COLO668 (cell line): ENCODE results near the gene CHID1.
A peak's percentile ranks its signal among the peaks of the same experiment; 100 is the strongest.

Experiments
- DNase-seq: peaks from one replicate; lab custom pipeline; 2025; ENCODE audit not compliant: unreplicated experiment; lab: John Stamatoyannopoulos, UW

Gene CHID1

DNA sequence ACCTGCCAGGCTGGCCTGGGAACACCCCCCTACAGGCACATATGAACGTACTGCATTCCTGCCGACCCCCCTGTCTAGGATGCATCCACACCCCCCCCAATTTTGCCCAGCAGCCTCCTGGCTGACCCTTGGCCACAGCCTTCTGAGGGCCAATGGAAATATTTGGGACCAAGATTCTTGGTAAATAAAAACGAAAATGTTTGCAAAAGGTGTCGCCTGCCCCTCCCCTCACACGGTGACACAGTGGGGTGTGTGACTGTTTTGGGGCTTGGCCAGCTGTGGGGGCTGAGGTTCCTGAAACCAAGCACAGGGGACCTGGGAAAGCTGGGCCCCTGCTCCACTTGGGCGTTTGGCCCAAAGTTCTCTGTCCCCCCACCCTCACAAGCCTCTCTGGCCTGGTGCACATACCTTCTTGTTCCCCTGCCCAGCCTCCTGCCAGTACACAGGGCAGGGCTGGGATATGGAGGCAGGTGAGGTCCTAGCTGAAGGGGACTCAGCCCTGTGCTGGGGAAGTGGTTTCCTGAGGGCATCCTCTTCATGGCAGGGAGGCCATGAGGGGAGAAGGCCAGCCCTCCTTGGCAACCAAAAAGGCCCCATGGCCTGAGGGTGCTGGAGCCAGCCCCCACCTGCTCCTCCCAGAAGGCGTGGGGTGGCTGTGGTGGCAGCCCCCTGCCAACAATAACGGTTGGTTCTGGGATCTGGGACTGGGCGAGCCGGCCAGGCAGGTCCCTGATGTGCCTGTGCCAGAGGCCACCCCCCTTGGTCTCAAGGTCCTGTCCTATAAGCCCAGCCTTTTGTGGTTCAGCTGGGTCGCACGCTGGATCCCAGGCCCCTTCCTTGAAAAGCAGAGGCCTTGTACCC is 85.0 kb downstream of the CHID1 start:
- no peak for DNase-seq

DNA sequence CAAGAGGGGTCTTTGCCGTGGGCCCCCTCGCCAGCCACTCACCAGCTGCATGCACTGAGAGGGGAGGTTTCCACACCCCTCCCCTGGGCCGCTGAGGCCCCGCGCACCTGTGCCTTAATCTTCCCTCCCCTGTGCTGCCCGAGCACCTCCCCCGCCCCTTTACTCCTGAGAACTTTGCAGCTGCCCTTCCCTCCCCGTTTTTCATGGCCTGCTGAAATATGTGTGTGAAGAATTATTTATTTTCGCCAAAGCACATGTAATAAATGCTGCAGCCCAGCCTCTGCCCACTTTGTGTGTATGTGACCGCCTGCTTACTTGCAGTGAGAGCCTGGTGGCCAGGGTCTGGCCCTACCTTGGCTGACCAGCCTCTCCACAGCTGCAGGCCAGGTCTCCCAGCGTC is 85.7 kb downstream of the CHID1 start:
- DNase-seq, result peak; percentile 46

DNA sequence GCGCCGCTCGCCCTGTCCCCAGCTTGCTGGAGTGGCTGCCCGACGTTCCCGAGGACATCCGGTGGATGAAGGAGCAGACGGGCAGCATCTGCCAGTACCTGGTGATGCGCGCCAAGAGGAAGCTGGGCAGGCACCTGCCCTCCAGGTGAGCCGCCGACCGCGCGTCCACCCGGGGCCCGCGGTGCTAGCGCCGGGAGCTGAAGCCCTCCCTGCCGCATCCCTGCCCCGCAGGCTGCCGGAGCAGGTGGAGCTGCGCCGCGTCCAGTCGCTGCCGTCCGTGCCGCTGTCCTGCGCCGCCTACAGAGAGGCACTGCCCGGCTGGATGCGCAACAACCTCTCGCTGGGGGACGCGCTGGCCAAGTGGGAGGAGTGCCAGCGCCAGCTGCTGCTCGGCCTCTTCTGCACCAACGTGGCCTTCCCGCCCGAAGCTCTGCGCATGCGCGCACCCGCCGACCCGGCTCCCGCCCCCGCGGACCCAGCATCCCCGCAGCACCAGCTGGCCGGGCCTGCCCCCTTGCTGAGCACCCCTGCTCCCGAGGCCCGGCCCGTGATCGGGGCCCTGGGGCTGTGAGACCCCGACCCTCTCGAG is 86.2 kb downstream of the CHID1 start:
- DNase-seq, result peak; percentile 76

DNA sequence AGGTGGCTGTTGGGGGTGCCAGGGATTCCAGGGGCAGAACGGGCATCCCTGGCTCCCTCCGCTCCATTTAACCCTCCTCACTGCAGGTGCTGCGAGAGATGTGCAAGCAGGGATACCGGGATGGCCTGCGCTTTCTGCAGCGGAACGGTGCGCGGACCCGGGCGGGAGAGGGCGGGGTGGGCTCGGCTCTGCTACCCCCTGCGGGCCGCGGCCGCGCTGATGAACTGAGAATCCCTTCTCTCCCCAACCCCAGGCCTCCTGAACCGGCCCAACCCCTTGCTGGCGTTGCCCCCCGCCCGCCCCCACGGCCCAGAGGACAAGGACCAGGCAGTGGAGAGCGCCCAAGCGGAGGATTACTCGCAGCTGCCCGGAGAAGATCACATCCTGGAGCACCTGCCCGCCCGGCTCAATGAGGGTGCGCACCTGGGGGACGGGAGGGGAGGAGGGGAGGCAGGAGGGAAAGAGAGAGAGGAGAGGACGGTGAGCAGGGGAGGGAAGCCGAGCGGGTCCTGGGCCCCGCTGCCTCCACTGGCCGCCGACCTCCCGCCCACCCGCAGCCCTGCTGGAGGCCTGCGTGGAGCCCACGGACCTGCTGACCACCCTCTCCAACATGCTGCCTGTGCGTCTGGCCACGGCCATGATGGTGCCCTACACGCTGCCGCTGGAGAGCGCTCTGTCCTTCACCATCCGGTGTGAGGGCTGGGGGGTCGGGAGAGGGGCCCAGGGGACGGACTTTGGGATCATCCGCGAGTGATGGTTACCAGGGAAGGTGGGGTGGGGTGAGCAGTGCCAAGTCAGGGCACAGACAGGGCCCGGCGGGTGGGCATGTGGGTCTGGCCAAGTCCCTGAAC is 86.9 kb downstream of the CHID1 start:
- peak; percentile 55 for DNase-seq

DNA sequence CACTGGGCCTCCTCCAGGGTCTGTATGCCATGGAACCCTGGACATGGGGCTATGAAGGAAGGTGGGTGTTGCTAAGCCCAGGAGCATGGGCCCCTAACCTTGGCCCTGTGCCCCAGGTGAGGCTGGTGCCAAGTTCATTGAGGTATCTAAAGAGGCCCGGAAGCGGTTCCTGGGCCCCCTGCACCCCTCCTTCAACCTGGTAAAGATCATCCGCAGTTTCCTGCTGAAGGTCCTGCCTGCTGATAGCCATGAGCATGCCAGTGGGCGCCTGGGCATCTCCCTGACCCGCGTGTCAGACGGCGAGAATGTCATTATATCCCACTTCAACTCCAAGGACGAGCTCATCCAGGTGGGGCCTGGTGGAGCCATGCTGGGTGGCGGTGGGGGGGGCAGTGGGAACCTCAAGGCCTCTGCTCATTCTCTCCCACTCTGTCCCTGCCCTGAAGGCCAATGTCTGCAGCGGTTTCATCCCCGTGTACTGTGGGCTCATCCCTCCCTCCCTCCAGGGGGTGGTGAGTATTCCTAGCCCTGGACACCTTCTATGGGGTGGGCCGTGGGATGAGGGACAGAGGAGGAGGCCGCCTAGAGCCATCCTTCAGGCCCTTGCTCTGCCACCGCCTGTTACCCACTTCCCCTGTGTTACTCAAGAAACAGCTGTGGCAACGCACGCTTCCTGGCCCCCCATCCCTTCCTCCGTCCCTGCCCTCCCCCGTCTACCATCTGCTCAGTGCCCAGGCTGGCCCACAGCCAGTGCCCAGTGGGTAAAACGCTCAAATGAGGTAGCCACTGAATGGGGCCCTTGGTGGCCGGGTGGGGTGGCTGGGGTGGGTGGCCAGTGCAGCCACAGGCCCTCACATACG is 88.9 kb downstream of the CHID1 start:
- no peak for DNase-seq

DNA sequence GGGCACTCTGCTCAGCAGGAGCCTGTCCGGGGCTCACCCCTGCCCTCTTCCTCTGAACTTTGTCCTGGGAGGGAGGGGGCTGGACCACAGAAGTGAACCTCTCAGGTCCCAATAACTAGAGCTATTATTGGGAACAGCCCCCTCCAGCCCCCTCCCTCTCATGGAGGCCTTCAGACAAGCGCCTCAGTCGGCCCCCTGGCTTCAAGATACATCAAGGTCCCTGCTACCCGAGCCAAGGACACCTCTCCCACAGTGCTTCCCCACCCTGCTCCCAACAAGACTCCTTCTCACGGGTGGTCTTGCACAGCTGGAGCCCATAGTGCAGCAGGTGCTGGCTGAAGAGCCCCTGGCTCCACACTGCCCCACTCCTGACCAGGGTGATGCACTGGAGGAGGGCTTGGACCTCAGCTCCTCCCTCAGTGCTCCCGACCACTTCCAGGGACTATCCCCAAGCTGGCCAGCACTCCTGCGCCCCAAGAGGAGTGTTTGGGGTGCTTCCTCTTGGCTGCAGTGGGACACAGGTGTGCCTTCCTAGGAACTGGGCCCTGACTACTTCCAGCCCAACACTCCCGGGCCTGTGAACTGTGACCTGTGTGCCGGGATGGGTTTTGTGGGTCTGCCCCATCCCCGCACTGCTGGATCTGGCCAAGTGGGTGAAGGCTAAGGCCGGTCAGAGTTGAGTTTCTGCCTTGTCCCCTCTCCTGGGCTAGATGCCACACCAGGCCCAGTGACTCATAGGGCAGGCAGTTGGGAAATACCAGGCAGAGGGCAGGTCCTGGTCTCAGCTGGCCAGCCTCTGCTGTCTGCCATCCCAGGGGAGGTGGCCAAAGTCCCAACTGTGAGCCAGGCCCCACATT is 89.7 kb downstream of the CHID1 start:
- DNase-seq, result no peak

DNA sequence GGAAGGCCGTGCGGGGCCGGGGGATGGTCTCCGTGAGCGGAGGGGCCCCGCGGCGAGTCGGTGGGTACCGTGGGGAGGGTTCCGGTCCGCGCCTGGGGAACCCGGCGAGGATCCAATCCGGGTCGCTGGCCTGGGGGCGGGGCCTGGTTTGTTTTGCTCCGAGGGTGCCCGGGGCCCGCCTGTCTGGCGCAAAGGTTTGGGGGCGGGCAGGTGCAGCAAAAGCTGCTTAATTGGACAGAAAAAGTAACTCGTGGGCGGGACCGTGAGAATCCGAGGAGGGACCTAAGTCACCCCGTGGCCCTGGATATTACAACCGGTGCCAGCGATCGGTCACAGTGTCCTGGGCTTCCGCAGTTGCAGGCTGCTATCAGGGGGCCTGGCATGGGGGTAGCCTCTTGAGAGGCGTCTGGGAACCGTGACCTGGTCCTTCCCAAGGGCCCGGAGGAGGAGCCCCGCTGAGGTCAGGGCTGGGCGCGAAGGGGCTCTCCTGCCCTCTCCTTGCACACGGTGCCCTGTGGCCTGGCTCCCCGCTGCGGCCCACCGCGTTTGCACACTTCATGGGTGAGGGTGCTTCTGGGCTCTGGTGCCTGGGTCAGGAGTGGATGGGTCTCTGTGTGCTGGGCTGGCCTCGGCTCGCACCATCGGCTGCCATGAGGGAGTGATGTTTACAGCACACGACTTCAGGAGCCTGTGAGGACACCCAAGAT is 90.5 kb downstream of the CHID1 start:
- peak; percentile 73 for DNase-seq

DNA sequence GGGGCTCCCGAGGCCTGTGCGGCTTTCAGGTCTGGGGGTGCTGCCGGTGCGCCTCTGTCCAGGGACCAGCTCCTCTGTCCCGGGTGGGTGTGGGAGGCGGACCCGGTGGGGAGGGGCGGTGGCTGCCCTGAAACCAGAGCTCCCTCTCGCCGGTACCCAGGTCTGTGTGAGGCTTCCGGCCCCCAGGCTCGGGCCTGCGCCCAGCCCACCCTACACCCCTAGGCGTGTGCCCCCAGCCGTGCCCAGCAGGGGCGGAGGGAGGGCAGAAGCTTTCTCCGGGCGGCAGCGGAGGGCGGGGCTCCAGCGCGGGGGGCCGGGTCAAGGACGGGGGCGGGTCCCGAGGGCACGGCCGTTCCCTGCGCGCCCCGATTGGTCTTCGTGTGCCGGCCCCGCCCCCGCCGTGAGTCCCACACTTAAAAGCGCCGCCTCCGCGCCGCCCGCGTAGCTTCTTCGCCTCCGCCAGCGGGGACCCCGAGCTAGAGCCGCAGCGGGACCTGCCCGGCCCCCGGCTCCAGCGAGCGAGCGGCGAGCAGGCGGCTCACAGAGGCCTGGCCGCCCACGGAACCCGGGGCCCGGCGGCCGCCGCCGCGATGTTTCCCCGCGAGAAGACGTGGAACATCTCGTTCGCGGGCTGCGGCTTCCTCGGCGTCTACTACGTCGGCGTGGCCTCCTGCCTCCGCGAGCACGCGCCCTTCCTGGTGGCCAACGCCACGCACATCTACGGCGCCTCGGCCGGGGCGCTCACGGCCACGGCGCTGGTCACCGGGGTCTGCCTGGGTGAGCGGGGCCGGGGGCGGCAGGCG is 91.3 kb downstream of the CHID1 start:
- peak; percentile 84 for DNase-seq

DNA sequence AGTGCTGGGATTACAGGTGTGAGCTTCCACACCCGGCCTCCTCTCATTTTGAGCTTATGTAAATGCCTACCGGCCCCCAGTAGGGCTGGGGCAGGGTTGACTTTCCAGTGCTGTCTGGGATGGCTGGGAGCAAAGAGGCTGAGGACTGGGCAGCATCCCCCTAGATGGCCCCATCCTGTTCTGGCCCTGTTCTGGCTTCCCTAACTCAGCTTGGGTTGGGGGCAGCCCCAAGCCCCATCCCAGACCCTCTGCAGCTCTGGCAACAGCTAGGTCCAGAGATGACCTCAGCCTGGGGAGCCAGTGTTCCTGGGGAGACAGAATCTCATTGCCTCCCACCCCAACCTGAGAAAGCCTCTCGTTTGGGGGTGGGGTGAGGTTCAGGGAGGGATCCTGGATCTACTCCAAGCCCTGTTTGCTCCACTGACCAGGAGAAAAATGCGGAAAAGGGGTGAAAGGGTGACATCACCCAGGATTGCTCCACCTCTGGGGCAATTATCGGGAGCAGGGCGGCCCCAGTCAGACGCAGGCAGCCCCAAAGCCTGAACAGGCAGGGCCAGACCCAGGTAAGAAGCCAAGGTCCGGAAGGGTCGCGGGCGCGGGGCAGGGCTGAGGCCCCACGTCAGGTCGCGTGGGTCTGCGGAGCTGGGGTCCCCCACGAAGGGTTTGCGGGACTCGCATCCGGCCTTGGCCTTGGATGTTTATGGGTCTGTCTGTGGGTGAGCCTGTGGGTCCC is 92.0 kb downstream of the CHID1 start, which contains the start of gene PNPLA2:
TSS of gene PNPLA2 (plus strand) at position 519 of the 733 bp plus-strand sequence. CDS start 805 bp downstream, outside the sequence.
- no peak for DNase-seq
